NCI-H2029 treated with DMSO at 0.1 percent for 48 hours (cell line): ENCODE data around the gene SMURF2.
A peak's percentile ranks its signal among the peaks of the same experiment; 100 is the strongest.
"Not testable (repeated sequence)": the region's sequence is repeated elsewhere in the genome, so short reads cannot be mapped to it uniquely, and the experiment has no call there.

Experiments
- DNase-seq: peaks from one replicate; lab custom pipeline; 2025; lab: John Stamatoyannopoulos, UW

Gene SMURF2

DNA sequence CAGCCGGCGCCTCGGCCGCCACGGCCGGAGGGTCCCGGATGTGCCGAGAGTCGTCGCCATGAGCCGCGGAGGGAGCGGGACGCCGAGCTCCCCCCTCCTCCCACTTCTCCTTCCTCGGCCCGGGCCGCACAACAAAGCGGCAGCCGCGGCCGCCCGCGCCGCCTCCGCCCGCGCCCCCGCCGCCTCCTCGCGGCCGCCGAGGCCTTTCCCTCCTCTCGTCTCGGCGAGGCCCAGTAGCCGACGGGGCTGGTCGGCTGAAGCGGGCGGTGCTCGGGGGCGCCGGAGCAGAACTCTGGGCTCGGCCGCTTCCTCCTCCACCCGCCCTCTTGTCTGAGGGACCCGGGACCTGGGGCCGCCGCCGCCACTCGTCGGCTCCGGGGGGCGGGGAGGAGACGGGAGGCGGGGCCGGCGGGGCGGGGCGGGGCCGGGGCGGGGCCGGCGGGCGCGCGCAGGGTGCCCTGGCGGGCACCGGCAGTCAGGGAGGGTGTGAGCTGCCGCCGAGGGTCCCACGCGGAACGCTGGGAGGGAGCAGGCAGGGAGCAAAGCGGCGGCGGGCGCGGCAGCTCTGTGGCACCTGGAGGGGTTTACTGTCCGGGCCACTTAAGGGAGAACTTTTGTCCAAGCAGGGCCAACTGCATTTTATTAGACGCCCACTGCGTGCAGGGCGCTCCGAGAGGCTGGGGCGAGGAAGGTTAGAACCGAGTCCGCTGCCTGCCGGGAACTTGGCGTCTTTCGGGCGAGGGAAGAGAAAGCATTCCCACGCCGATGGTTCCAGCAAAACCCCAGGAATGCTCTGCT lies at the start of gene SMURF2:
TSS of gene SMURF2 (minus strand) at position 332 of the 798 bp plus-strand sequence. CDS start 427 bp downstream, outside the sequence.
- peak; percentile 46 for DNase-seq

DNA sequence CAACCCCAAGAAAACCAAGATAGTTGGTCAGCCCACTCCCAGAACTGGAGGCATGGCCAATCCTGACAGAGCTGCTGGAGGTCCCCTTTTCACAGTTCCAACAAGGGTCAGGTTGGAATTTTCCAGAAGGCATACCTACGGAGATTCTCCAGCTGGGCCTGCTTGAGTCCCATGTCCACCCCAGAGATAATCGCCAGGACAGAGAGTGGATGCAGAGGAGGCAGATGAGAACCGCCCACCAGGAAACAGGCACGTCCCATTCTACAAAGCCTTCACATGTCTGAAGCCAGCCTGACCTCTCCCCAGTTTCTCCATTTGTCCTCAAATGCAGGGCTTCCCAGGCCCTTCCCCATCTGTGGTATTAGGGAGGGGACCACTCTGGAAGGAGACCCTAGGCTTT lies 47.4 kb upstream of the SMURF2 start:
- no peak for DNase-seq

DNA sequence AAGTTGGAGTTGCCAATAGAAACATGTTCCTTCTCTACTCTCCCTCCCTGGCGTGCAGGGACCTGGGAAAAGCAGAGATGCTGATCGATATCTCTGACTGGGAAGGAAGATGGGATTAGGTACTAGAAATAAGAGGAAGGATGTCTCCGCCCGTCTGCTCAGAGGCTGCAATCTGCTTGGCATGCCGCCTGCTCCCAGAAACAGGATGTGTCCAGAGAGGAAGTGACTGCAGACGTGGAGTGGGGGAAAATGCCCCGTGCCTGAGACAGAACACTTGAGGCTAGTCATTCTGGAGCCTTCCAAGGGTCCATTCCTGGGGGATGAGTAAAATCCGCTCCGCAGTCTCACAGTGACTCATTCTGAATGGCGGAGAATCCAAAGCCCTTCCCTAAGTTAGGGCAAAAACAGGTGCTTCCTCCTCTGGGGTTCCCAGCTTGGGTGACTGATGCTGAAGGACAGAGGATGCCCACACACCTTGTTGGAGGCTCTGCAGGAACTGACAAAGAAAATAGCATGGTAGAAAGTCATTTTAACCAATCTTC lies 45.0 kb upstream of the SMURF2 start:
- peak; percentile 60 for DNase-seq

DNA sequence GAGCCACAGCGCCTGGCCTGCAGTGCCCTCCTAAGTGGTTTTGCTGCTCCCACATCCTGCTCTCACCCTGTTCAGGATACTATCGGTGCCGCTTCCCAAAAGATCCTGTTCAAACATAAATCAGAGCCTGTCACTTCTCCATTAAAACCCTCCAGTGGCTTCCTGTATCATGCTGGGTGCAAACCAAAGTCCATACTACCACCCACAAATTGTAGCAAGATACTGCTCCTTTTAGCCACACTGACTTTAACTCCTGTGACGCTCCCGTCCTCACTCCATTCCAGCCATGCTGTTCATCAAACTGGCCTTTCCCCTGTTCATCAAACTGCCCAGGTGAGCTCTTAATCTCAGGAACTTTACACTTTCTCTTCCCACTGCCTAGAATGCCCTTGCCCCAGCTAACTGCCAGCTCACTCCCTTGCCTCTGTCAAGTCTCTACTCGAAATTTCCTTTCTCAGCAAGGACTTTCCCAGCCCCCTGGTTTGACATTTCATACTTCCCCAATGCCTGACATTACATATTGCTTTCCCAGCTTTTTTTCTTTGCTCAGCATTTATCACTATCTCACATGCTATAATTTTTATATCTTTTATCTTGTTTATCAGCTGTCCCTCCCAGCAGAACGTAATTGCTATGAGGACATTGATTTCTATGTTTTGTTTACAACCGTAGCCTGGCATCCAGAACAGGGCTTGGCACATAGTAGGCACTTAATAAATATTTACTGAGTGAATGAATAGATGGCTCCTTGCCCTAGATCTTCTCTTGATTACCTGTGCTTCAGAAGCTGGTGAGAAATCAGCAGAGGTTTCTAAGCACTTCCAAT lies 44.3 kb upstream of the SMURF2 start:
- peak; percentile 46 for DNase-seq

DNA sequence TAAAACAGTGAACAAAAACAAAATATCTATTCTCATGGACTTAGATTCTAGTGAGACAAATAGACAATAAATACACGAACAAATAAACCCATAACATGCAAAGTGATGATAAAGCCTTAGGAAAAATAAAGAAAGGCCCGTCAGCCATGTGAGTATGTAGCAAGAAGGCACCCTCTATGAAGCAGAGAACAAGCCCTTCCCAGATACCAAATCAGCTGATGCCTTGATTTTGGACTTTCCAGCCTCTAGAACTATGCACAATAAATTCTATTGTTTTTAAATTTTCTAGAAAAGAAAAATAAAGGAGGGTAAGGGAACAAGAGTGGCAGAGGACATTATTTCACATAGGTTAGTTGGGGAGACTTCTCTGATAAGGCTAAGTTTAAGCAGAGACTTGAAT lies 40.7 kb upstream of the SMURF2 start:
- no peak for DNase-seq

DNA sequence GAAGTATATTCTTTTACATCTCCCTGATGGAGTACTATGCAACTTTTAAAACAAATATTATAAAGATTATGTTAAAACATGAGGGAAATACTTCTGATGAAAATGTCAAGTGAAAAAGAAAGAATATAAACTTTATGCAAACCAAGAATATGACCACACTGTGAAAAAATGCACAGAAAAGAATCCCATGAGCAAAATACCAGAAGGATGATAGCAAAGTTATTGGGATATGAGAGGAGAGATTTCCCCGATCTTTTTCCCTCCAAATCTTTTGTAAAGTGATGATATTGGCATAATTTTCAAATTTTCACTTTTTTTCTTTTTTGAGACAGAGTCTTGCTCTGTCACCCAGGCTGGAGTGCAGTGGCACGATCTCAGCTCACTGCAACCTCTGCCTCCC lies 36.6 kb upstream of the SMURF2 start:
- DNase-seq, result no peak

DNA sequence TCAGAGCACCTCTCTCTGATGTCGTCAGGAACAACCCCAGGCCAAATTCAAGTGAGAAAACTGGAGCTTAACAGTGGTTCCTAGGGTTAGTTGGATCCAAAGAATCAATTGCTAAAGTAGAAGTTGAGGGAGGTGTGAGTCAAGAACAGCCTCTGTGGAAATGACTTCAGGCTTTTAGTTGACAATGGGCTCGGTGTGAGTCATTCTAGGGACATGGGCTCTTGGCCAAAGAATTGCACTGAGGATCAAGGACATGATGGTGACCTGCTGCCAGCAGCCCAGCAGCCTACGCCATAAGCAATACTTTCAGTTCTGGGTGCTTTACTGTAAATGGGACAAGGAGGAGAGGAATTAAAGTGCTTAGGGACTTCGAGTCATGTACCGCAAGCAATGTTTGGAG lies 32.1 kb upstream of the SMURF2 start:
- peak; percentile 25 for DNase-seq

DNA sequence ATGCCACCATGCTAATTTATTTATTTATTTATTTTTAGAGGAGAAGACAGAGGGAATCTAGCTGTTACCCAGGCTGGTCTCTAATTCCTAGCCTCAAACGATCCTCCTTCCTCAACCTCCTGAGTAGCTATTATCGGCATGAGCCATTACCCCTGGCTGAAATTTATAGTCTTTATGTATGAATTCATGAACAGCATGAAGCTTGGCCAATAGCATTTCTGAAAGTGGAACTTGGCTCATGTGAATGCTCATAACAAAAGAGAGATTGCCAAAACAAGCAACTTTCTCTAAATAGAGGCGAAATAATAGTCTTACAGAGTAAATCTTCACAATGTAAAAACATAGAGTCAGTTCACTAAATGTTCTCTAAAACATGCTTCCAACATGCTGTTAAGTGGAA lies 30.1 kb upstream of the SMURF2 start:
- DNase-seq, result no peak

DNA sequence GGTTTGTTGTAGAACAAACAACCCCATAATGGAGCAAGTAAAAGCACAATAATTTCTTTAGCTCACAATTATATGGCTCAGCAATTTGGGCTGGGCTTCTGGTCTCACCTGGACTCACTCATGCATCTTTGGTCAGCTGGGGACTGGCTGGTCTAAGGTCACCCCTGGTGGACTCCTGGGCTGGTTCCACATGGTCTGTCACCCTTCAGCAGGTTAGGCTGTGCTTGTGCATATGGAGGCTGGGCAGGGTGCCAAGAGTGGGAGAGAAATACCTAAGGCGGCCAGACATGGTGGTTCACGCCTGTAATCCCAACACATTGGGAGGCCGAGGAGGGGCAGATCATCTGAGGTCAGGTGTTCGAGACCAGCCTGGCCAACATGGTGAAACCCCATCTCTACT lies 27.0 kb upstream of the SMURF2 start:
- no peak for DNase-seq

DNA sequence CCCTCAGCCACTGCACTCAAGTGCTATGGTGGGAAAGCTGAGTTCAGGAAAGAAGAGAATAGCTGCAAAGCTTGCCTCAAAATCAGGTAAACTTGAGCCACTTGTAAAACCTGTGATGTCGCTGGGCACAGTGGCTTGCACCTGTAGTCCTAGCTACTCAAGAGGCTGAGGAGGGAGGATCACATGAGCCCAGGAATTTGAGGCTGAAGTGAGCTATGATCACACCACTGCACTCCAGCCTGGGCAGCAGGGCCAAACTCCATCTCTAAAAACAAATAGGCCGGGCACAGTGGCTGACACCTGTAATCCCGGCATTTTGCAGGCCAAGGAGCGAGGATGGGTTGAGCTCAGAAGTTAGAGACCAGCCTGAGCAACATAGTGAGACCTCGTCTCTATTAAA lies 26.4 kb upstream of the SMURF2 start:
- DNase-seq, result no peak

DNA sequence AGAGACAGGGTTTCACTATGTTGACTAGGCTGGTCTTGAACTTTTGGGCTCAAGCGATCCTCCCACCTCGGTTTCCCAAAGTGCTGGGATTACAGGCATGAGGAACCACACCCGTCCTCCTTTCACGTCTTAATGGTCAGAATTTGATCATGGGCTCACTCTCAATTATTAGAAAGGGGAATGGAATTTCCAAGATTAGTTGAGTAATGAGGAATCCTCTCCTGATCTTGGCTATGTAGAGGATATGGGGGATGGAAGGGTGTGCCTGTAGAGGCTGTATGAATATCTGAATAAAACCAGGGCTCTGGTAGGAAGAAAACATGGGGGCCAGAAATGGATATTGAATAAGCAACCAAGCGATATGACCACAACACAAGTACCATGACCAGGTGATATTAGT lies 25.9 kb upstream of the SMURF2 start:
- no peak for DNase-seq

DNA sequence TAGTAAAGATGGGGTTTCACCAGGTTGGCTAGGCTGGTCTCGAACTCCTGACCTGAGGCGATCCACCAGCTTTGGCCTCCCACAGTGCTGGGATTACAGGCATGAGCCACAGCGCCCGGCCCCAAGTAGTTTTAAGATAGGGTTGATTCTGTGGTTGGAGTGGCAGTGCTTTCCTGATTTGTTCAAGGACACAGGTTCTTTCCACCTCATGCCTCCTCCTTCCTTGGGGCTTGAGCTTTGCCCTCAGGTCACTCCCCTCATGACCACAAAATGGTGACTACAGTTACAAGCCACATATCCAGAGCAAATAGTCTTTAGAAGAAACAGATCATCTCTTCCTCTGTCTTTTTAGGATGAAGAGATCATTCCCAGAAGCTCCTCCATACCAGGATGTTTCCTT lies 25.3 kb upstream of the SMURF2 start:
- DNase-seq, result no peak

DNA sequence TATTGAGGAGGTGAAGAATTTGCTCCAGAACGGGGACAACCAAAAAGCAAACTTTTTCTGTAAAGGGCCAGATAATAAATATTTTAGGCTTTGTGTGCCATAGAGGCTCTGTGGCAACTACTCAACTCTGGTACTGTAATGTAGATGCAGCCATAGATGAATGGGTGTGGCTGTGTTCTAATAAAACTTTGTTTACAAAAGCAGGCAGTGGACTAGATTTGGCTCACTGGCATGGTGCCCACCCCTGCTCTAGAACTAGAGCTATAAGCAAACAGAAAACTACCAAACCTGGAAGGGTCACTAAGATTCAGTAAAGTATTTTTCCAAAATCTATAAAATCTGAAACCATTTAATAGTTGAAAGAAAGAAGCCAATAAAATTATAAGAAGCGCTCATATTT lies 24.6 kb upstream of the SMURF2 start:
- no peak for DNase-seq

DNA sequence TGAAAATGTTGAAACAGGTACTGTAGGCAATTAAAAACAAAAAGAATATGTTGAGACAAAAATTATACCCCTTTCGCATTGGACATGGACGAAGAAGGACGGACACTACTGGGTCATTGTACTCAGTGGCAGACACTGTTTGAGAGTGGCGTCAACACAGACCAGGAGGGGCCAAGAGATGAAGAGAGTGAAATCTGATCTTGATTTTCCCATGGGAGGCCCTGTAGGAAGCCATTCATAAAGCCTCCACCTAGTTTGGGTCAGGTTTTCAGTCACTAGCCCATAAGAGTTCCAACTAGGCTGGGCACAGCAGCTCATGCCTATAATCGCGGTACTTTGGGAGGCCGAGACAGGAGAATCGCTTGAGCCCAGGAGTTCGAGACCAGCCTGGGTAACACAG lies 23.6 kb upstream of the SMURF2 start:
- no peak for DNase-seq

DNA sequence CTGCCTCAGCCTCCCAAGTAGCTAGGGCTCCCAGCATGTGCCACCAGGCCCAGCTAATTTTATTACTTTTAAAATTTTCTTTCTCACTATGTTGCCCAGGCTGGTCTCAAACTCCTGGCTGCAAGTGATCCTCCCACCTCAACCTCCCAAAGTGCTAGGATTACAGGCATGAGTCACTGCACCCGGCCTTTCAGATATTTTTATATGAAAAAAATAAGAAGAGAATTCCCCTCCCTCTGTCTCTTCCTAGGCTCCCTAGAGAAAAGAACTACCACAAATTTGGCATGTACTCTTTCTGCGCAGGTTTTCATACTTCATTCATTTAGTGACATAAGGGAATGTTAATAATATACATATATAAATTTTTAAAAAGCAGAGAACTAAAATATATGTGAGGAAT lies 21.7 kb upstream of the SMURF2 start:
- no peak for DNase-seq

DNA sequence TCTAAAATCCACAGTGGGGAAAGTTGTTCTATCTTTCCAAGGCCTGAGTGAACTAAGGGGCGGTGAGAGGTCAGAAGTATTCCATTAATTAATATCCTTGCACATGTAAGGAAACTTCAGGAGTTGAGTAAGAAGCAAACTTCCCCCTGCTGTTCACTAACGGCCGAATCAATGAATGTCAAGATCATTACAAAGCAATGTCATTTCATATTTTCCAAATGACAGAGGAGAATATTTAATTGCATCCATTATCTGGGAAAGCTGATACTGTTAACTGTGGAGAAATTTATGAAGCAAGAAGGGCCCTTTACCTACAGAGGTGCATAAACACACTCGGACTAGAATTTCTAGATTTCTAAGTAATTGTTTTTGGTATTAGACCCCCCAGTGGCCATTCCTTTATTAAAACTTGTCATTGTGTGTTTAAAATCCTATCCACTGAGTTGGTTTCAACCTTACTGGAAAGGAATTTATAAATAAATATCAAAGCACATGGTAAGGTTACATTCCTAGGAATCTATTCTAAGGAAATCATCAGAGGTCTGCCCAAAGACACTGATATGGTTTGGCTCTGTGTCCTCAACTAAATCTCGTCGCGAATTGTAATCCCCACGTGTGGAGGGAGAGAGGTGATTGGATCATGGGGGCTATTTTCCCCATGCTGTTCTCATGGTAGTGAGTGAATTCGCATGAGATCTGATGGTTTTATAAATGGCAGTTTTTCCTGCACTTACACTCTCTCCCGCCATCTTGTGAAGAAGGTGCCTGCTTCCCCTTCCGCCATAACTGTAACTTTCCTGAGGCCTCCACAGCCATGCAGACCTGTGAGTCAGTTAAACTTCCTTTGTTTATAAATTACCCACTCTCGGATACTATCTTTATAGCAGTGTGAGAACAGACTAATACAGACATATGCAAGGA lies 20.4 kb upstream of the SMURF2 start:
- no peak for DNase-seq

DNA sequence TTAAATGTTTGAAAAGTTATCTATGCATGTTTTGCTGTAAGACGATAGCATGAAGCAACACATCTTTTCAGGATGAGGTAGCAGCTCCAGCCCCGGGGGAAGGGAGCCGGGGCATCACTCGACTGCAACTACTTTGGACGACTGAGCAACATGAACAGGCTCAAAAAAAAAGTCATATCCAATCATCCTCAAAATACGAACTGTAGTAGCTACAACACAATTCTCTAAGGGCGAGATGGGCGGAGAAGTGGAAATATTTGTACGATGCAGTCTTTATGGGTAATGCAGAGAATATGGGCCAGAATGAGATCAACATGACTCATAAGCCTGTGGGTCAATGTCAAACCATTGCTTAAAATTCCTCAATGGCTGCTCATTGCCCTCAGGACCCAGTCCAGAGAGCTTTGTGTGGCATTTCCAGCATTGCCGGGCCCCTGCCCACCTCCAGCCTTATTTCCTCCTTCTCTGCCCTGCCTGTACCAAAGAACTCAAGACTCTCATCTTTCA lies 17.7 kb upstream of the SMURF2 start:
- no peak for DNase-seq

DNA sequence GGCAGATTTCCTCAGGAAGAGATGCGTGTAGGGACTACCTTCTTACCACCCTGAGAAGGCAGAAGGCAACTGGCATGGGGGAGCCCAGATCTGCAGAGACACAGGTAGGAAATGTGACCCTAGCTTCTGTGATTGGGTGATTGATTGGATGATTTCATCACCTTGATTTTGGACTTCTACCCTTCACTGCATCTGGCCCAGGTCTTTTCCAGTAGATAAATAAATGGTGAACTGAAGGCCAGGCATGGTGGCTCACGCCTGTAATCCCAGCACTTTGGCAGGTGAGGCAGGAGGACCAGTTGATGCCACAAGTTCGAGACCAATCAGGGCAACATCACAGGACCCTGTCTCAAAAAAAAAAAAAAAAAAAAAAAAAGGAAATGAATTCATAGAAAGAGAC lies 14.7 kb upstream of the SMURF2 start:
- no peak for DNase-seq

DNA sequence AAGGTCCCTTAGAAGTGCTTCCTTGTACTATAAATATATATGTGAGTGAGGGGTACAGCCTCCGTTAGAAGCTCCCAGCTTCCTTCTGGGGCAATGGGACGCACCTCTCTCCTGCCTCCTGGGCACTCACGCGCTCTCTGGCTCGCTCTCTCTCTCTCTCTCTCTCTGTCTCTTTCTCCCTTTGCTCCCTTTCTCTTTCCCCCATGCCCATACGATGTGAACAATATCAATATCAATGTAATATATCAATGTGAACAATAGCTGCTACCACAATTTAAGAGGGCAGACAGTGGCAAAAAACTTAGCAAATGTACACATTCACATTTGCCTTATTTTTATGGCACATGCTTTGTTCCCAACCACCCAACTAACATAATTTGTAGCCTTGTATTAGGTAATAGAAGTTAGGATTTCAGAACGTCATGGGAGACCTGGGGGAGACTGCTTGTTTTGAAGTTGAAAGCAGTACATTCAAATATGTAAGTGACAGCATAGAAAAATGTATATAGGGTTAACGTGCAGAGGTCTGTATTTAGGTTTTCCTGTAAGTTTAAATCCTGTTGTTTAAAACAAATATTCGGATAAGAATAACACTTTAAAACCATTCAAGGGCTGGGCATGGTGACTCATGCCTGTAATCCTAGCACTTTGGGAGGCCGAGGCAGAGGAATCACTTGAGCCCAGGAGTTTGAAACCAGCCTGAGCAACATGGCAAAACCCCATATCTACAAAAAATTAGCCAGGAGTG lies 8.9 kb upstream of the SMURF2 start:
- not testable (repeated sequence) for DNase-seq

DNA sequence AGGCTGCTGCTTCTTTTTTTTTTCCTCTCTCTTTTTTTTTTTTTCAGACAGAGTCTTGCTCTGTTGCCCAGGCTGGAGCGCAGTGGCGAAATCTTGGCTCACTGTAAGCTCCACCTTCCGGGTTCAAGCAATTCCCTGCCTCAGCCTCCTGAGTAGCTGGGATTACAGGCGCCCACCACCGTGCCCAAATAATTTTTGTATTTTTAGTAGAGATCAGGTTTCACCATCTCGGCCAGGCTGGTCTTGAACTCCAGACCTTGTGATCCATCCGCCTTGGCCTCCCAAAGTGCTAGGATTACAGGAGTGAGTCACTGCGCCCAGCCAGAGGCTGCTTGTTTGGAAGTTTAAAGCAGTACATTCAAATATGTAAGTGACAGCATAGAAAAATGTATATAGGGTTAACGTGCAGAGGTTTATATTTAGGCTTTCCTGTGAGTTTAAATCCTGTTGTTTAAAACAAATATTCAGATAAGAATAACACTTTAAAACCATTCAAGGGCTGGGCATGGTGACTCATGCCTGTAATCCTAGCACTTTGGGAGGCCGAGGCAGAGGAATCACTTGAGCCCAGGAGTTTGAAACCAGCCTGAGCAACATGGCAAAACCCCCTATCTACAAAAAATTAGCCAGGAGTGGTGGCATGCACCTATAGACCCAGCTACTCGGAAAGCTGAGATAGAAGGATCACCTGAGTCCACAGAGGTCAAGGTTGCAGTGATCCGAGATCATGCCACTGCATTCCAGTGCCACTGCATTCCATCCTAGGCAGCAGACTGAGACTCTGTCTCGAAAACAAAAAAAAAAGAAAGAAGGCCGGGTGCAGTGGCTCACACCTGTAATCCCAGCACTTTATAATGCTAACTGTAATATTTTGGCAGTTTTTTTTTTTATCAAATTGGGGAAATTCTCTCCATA lies 6.0 kb upstream of the SMURF2 start:
- DNase-seq, result not testable (repeated sequence)
